DOHH2 (cell line): Measurements from ENCODE around the gene BMP15.

Source experiments
- EZH2phosphoT487 ChIP-seq: fragments of 200-600 bp; sonication (generic); IDR thresholded peaks from 2 replicates; pipeline ENCODE4 v1.6.1; 2017; ENCODE audit warnings: borderline replicate concordance, mild to moderate bottlenecking, antibody characterized with exemption, low read length, moderate library complexity, mixed read lengths
- TF ChIP-seq, protein P1 (sequence below): fragments of 200-600 bp; sonication (generic); IDR thresholded peaks from one replicate; pipeline ENCODE4 v1.5.1; 2014; ENCODE audit warnings: antibody characterized with exemption, mild to moderate bottlenecking, low read depth, low read length; ENCODE audit not compliant: poor library complexity, severe bottlenecking

DNA sequence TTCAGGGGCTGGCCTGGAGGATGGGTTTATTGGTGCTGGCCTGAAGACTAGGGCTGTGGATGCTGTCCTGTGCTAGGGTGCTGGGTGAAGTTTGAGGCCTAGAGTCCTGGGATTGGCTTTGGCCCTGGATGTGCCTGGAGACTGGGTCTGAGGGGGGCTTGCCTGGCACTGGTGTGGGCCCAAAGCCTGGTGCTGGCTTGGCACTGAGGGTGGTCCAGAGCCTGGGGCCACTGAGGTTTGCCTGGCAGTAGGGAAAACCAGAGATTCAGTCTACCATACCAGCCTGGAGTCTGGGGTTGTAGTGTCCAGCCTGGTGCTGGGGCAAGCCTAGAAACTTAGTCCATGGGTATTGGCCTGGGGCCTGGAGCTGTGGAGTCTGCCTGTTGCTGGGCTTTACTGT is 16.6 kb downstream of the BMP15 start:
- TF ChIP-seq, protein P1, sequence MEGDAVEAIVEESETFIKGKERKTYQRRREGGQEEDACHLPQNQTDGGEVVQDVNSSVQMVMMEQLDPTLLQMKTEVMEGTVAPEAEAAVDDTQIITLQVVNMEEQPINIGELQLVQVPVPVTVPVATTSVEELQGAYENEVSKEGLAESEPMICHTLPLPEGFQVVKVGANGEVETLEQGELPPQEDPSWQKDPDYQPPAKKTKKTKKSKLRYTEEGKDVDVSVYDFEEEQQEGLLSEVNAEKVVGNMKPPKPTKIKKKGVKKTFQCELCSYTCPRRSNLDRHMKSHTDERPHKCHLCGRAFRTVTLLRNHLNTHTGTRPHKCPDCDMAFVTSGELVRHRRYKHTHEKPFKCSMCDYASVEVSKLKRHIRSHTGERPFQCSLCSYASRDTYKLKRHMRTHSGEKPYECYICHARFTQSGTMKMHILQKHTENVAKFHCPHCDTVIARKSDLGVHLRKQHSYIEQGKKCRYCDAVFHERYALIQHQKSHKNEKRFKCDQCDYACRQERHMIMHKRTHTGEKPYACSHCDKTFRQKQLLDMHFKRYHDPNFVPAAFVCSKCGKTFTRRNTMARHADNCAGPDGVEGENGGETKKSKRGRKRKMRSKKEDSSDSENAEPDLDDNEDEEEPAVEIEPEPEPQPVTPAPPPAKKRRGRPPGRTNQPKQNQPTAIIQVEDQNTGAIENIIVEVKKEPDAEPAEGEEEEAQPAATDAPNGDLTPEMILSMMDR, result no peak
- no peak for TF ChIP-seq EZH2phosphoT487
